ENCODE data around the gene CNPY1. TPM values are rescaled to one million over a fixed set of nuclear protein-coding genes. Genes with fewer than 3 reads are reported as not detected.

Gene CNPY1
- total and polyA plus RNA-seq, 2 of the 8 experiments (the other 6 are each of a cell fraction or from before 2014, with no cell fraction given), result not detected

DNA sequence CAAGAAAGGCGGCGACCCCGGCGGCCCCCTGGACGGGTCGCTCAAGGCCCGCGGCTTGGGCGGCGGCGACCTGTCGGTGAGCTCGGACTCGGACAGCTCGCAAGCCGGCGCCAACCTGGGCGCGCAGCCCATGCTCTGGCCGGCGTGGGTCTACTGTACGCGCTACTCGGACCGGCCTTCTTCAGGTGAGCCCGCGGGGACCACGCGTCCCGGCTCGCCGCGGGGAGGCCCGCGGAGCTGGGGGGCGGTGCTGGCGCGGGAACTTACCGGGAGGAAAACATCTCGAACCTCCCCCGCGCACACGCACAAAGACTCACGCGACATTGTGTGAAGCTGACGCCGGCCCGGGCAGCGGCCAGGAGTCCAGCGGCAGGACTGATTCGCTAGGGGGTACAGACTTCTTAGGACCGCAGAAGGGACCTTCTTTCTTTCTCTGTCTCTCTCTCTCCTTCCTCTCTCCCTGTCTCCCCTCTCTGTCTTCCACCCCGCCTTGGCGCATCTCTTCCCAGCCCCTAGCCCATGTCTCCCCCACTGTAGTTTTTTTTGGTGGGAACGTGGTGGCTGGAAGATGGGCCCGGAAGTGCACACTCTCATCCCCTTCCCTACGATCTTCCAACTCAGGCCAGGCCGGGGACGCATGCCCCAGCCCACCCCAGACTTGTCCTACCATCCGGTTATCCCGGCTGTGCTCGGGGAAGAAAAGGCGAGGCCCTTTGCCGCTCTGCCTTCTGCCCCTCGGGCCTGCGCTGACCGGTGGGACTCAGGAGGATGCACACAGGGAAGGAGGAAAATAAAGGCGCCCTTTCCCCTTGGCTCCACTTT lies 87.3 kb downstream of the CNPY1 start:
- peaks cover 0 to 13% (median 8%) of the 10 kb centered on the region in 4 experiments; a peak in 5 of 7 replicates for H3K4me1 ChIP-seq (replicated peaks in 1 of 4; ENCODE audit: control insufficient read depth in 3 of 4, insufficient read depth in 4 of 4, low read length in 3 of 4)
- no peak overlapping the region for H3K27ac ChIP-seq (ENCODE audit: low read depth, low read length)
- no peak overlapping the region for H3K9ac ChIP-seq (replicated peaks in 1 of 4; ENCODE audit: extremely low read depth in 1 of 4, low read depth in 3 of 4, low read length in 3 of 4)
- no peak overlapping the region for H2BK5ac ChIP-seq (ENCODE audit: low read depth, low read length)
- no peaks in the 10 kb centered on the region for H3K79me2 ChIP-seq (ENCODE audit: control insufficient read depth in 1 of 2, insufficient read depth in 2 of 2, low read length in 2 of 2)
- H3K36me3 ChIP-seq (ENCODE audit: control insufficient read depth in 2 of 4, insufficient read depth in 4 of 4, low read length in 3 of 4), result peaks cover 0 to 16% (median 0%) of the 10 kb centered on the region in 4 experiments; a peak in 1 of 8 replicates
- no peak overlapping the region for H3K4ac ChIP-seq (replicated peaks; ENCODE audit: insufficient read length, low read depth, low read length)
- H2BK20ac ChIP-seq (ENCODE audit: low read length), result no peak overlapping the region
- H3K23me2 ChIP-seq (ENCODE audit: low read depth, low read length), result no peaks in the 10 kb centered on the region; the same call in 1 of the 2 replicates
- H3K79me1 ChIP-seq (ENCODE audit: low read depth, low read length), result no peaks in the 10 kb centered on the region
- no peak overlapping the region for H4K91ac ChIP-seq (replicated peaks; ENCODE audit: insufficient read length, low read length)
- 2% methylated on average over 47 of the region's 68 CpGs; no CpG with 5 or more reads in 1 of the 2 experiments for WGBS, 2 experiments (ENCODE audit: extremely low coverage in 1 of 2, insufficient coverage in 1 of 2, insufficient read length in 1 of 2, insufficient replicate concordance in 2 of 2, low coverage in 1 of 2, low lambda C conversion rate in 2 of 2, missing lambda C conversion rate in 1 of 2)
- FAIRE-seq (no peak), DNase-seq (ENCODE audit: low read depth in 1 of 2, low spot score in 2 of 2) (no peak)
- H3K27me3 ChIP-seq (replicated peaks in 1 of 4; ENCODE audit: control insufficient read depth in 3 of 4, extremely low read depth in 1 of 4, insufficient read depth in 3 of 4, low read length in 3 of 4), result peaks cover 97 to 98% (median 98%) of the 10 kb centered on the region in 4 experiments
- no peak overlapping the region; the same call in 1 of the 2 replicates for H3K18ac ChIP-seq (ENCODE audit: extremely low read depth, low read length)
- no peak overlapping the region for H3K56ac ChIP-seq (replicated peaks; ENCODE audit: insufficient read length, low read depth, low read length)
- ChIA-PET CTCF (ENCODE audit: partially characterized antibody) (interaction anchor here (1.0 kb wide), 1 partner anchor 8 kb away, joined by 3 read pairs; no protein-coding TSS in a partner anchor), POLR2A (ENCODE audit: partially characterized antibody) (interaction anchor here (0.8 to 1.3 kb wide), 2 partner anchors 9 to 11 kb away, joined by 3 to 7 read pairs; no protein-coding TSS in a partner anchor)
- no peak overlapping the region for H3K23ac ChIP-seq (ENCODE audit: insufficient read length)
- no peak overlapping the region for H4K5ac ChIP-seq (ENCODE audit: insufficient read length, low read depth, low read length)
- 0 out of 2 replicates have a peak overlapping the region, but pooled peaks have one; percentile 61 for H2BK15ac ChIP-seq (ENCODE audit: low read length)
- H4K8ac ChIP-seq (ENCODE audit: extremely low read depth, insufficient read depth, low read length), result peak overlapping the region; percentile 15; the same call in 1 of the 2 replicates
- H4K20me1 ChIP-seq (replicated peaks in 1 of 2; ENCODE audit: control insufficient read depth in 1 of 2, insufficient read depth in 2 of 2, low read length in 2 of 2), result peaks cover 43 to 60% of the 10 kb centered on the region in 2 experiments
- no peak overlapping the region for H3K14ac ChIP-seq (ENCODE audit: insufficient read length)
- peak overlapping the region in 1 of 4 experiments; percentile 3; a peak in 1 of 8 replicates for H3K4me3 ChIP-seq (ENCODE audit: extremely low read depth in 1 of 4, insufficient read depth in 2 of 4, low read depth in 3 of 4, low read length in 4 of 4)
- no peak overlapping the region for H2AFZ ChIP-seq (ENCODE audit: low read length)
- peak overlapping the region; percentile 6 to 12; a peak in 1 of 4 replicates for H3K4me2 ChIP-seq (ENCODE audit: insufficient read depth in 1 of 2, low read depth in 2 of 2, low read length in 2 of 2)
- peak overlapping the region; percentile 35; the same call in 1 of the 2 replicates for H2BK12ac ChIP-seq (ENCODE audit: low read depth, low read length)
- no peak overlapping the region for H2BK120ac ChIP-seq (replicated peaks; ENCODE audit: low read depth, low read length)
- H2AK5ac ChIP-seq (ENCODE audit: low read depth, low read length), result no peak overlapping the region
- no peaks in the 10 kb centered on the region; a peak in 1 of 4 replicates for H3K9me3 ChIP-seq (ENCODE audit: insufficient read depth in 2 of 2, low read depth in 1 of 2, low read length in 1 of 2)
- peak; percentile 27; the same call in 1 of the 2 replicates for TF ChIP-seq E2F6 (IDR thresholded peaks at IDR 0.05)
- TF ChIP-seq RNF2 (IDR thresholded peaks at IDR 0.05; ENCODE audit: borderline replicate concordance, low read depth, low read length, missing control alignments, poor library complexity, severe bottlenecking), result peak; percentile 96
- no peak for TF ChIP-seq POLR2AphosphoS5 (IDR thresholded peaks at IDR 0.05; ENCODE audit: low read depth, low read length)
- peak; percentile 91 for TF ChIP-seq SUZ12 (IDR thresholded peaks at IDR 0.05; ENCODE audit: low read length)
- TF ChIP-seq SIRT6 (IDR thresholded peaks at IDR 0.05; ENCODE audit: low read length), result no peak
- no peak for TF ChIP-seq CBX5 (IDR thresholded peaks at IDR 0.05; ENCODE audit: low read depth, low read length)
- peak; percentile 99 for TF ChIP-seq EZH2 (IDR thresholded peaks at IDR 0.05; ENCODE audit: low read depth, low read length, severe bottlenecking)
- peak; percentile 89; the same call in 1 of the 2 replicates for TF ChIP-seq CBX8 (IDR thresholded peaks at IDR 0.05; ENCODE audit: borderline replicate concordance, low read depth, low read length)
- TF ChIP-seq GABPA (IDR thresholded peaks at IDR 0.05; ENCODE audit: borderline replicate concordance, insufficient read depth, low read length), result peak; percentile 76; the same call in 1 of the 2 replicates

All from H1 (cell line).